ENCODE measurements around the gene PLEKHA7. TPM values are rescaled to one million over a fixed set of nuclear protein-coding genes. Genes with fewer than 3 reads are reported as not detected.

PLEKHA7 gene
- total RNA-seq, 1 experiment from 2014 or later = 57.6 TPM

- peaks cover 4% of the 10 kb centered on the region for H3K36me3 Mint-ChIP-seq (ENCODE audit: insufficient read depth, unreplicated experiment)
- H3K27me3 Mint-ChIP-seq (ENCODE audit: insufficient read depth, unreplicated experiment) = no peaks in the 10 kb centered on the region
- no peak overlapping the region for H3K4me3 Mint-ChIP-seq (ENCODE audit: unreplicated experiment)
- peak in 1 of 2 experiments; percentile 14 for DNase-seq
- Histone ChIP-seq H3K27me3 (replicated peaks; ENCODE audit: control insufficient read depth, insufficient read depth, low read length) (no peaks in the 10 kb centered on the region), H3K36me3 (ENCODE audit: control insufficient read depth, insufficient read depth, low read length) (0 out of 2 replicates have a peak, but pooled peaks cover 2% of the 10 kb centered on the region), H3K4me1 (peaks cover 19% of the 10 kb centered on the region), H3K9me3 (no peaks in the 10 kb centered on the region; the same call in 1 of the 2 replicates), H3K4me3 (ENCODE audit: low read depth, low read length) (no peak overlapping the region)
- ChIA-PET POLR2A (no interaction called here), CTCF (interaction anchor here (0.7 kb wide), 1 partner anchor 55 kb away, joined by 3 read pairs; no protein-coding TSS in a partner anchor)
- no peak overlapping the region for H3K27ac Mint-ChIP-seq (ENCODE audit: unreplicated experiment)
- no TSS peak for BruUV-seq (replicated peaks)
- H3K9me3 Mint-ChIP-seq (ENCODE audit: unreplicated experiment) = no peaks in the 10 kb centered on the region
- H3K4me1 Mint-ChIP-seq (ENCODE audit: low read depth, unreplicated experiment) = peaks cover 12% of the 10 kb centered on the region
- intact Hi-C loops (cut with micrococcal nuclease; ENCODE audit: unreplicated experiment) = no loop called here
- TF ChIP-seq, protein P1, sequence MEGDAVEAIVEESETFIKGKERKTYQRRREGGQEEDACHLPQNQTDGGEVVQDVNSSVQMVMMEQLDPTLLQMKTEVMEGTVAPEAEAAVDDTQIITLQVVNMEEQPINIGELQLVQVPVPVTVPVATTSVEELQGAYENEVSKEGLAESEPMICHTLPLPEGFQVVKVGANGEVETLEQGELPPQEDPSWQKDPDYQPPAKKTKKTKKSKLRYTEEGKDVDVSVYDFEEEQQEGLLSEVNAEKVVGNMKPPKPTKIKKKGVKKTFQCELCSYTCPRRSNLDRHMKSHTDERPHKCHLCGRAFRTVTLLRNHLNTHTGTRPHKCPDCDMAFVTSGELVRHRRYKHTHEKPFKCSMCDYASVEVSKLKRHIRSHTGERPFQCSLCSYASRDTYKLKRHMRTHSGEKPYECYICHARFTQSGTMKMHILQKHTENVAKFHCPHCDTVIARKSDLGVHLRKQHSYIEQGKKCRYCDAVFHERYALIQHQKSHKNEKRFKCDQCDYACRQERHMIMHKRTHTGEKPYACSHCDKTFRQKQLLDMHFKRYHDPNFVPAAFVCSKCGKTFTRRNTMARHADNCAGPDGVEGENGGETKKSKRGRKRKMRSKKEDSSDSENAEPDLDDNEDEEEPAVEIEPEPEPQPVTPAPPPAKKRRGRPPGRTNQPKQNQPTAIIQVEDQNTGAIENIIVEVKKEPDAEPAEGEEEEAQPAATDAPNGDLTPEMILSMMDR (IDR thresholded peaks at IDR 0.05; ENCODE audit: insufficient read depth in 1 of 2, low read depth in 1 of 2, low read length in 1 of 2, severe bottlenecking in 1 of 2, unreplicated experiment in 1 of 2) = no peak
These were observed 6.1 kb downstream of the PLEKHA7 start for GRCh38 chr11:17008099-17008498.

GRCh38 chr11:17005646-17006045 is 8.6 kb downstream of the PLEKHA7 start:
- intact Hi-C loops (cut with micrococcal nuclease; ENCODE audit: unreplicated experiment) = no loop called here
- Mint-ChIP-seq H3K9me3 (ENCODE audit: unreplicated experiment) (no peaks in the 10 kb centered on the region), H3K4me3 (ENCODE audit: unreplicated experiment) (no peak overlapping the region), H3K27ac (ENCODE audit: unreplicated experiment) (no peak overlapping the region), H3K27me3 (ENCODE audit: insufficient read depth, unreplicated experiment) (no peaks in the 10 kb centered on the region), H3K36me3 (ENCODE audit: insufficient read depth, unreplicated experiment) (peaks cover 10% of the 10 kb centered on the region), H3K4me1 (ENCODE audit: low read depth, unreplicated experiment) (peaks cover 12% of the 10 kb centered on the region)
- POLR2A ChIA-PET = no interaction called here
- Histone ChIP-seq H3K4me1 (peaks cover 6% of the 10 kb centered on the region; the same call in 1 of the 2 replicates), H3K36me3 (ENCODE audit: control insufficient read depth, insufficient read depth, low read length) (0 out of 2 replicates have a peak, but pooled peaks cover 2% of the 10 kb centered on the region), H3K4me3 (ENCODE audit: low read depth, low read length) (no peak overlapping the region), H3K27me3 (replicated peaks; ENCODE audit: control insufficient read depth, insufficient read depth, low read length) (no peaks in the 10 kb centered on the region), H3K9me3 (no peaks in the 10 kb centered on the region; the same call in 1 of the 2 replicates)
- no peak for DNase-seq
- TF ChIP-seq, protein P1 (IDR thresholded peaks at IDR 0.05; ENCODE audit: insufficient read depth in 1 of 2, low read depth in 1 of 2, low read length in 1 of 2, severe bottlenecking in 1 of 2, unreplicated experiment in 1 of 2) = no peak
- no TSS peak for BruUV-seq (replicated peaks)
- CTCF ChIA-PET = no interaction called here

DNA sequence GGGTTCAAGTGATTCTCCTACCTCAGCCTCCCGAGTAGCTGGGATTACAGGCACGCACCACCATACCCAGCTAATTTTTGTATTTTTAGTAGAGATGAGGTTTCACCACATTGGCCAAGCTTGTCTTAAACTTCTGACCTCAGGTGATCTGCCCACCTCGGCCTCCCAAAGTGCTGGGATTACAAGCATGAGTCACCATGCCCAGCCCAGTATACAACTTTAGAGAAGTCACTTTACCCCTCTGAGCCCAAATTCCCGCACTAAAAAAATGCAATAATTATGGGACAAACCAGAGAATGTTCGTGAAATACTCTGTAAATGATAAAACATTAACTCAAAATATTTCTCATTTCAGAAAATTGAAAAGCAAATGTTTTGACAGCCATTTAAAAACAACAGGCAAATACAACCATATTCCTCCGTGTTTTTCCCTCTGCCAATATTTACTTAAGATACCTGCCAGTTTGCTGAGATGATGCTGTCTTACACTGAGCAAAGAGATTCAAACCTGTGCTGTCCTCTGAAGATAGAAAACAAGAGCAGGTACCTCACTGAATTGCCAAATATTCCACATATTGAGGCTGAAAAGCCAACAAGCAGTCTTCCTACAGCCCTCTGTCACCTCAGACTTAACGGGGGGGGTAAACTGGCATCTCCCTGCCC is 9.6 kb downstream of the PLEKHA7 start:
- intact Hi-C loops (cut with micrococcal nuclease; ENCODE audit: unreplicated experiment) = no loop called here
- Histone ChIP-seq H3K4me3 (ENCODE audit: low read depth, low read length) (no peak overlapping the region), H3K36me3 (ENCODE audit: control insufficient read depth, insufficient read depth, low read length) (0 out of 2 replicates have a peak, but pooled peaks cover 2% of the 10 kb centered on the region), H3K9me3 (no peaks in the 10 kb centered on the region; the same call in 1 of the 2 replicates), H3K27me3 (replicated peaks; ENCODE audit: control insufficient read depth, insufficient read depth, low read length) (no peaks in the 10 kb centered on the region), H3K4me1 (peaks cover 6% of the 10 kb centered on the region; the same call in 1 of the 2 replicates)
- TF ChIP-seq, protein P1 (IDR thresholded peaks at IDR 0.05; ENCODE audit: insufficient read depth in 1 of 2, low read depth in 1 of 2, low read length in 1 of 2, severe bottlenecking in 1 of 2, unreplicated experiment in 1 of 2) = no peak
- ChIA-PET CTCF (interaction anchor here (0.6 kb wide), 1 partner anchor 74 kb away, joined by 3 read pairs; no protein-coding TSS in a partner anchor), POLR2A (no interaction called here)
- Mint-ChIP-seq H3K27me3 (ENCODE audit: insufficient read depth, unreplicated experiment) (no peaks in the 10 kb centered on the region), H3K4me1 (ENCODE audit: low read depth, unreplicated experiment) (peaks cover 12% of the 10 kb centered on the region), H3K4me3 (ENCODE audit: unreplicated experiment) (no peak overlapping the region), H3K27ac (ENCODE audit: unreplicated experiment) (no peak overlapping the region), H3K9me3 (ENCODE audit: unreplicated experiment) (no peaks in the 10 kb centered on the region), H3K36me3 (ENCODE audit: insufficient read depth, unreplicated experiment) (peaks cover 12% of the 10 kb centered on the region)
- no peak for DNase-seq
- BruUV-seq (replicated peaks) = no TSS peak

Data from Caco-2 (cell line).